HG02840 (cell line): ENCODE data around the gene ARID1A.
"Not testable (repeated sequence)": the region's sequence is repeated elsewhere in the genome, so short reads cannot be mapped to it uniquely, and the experiment has no call there.

ENCODE experiments used
- ATAC-seq: cut with Tn5 transposase; IDR thresholded peaks from one replicate; pipeline ENCODE4 v1.9.1; 2021; ENCODE audit warnings: mild to moderate bottlenecking, moderate library complexity, moderate number of reproducible peaks; ENCODE audit not compliant: unreplicated experiment, low FRiP score

ARID1A gene

DNA sequence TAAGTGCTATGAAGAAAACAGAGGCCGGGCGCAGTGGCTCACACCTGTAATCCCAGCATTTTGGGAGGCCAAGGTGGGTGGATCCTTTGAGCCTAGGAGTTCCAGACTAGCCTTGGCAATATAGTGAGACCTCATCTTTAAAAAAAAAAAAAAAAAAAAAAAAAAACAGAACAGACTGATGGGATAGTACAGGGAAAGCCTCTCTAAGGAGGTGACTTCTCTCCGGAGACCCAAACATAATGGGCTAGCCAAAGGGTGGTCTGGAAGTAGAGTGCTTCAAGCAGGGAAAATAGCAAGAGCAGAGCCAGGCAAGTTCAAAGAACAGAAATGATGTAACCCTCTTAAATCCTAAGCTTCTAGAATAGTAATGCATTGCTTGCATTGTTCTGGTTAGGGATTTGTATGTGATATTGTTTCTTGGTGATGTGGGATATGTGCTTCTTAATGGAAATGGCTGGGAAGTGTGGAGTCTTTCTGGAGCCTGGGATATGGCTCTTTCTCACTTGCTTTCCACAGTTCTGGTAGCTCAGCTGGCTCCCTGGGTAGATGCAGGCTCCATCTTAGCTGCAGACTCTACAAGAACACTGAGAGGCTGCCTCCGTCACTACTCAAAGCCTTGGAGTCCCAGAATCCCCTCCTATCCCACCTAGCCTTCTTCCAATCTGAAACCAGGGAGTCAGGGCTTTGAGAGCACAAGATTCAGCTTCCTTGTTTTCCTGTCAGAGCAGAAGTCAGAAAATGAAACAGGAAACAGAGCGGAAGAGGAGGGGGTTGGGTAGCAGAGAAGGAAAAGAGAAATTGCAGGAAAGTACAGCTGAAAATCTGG lies 90.0 kb downstream of the ARID1A start:
- ATAC-seq = no peak

DNA sequence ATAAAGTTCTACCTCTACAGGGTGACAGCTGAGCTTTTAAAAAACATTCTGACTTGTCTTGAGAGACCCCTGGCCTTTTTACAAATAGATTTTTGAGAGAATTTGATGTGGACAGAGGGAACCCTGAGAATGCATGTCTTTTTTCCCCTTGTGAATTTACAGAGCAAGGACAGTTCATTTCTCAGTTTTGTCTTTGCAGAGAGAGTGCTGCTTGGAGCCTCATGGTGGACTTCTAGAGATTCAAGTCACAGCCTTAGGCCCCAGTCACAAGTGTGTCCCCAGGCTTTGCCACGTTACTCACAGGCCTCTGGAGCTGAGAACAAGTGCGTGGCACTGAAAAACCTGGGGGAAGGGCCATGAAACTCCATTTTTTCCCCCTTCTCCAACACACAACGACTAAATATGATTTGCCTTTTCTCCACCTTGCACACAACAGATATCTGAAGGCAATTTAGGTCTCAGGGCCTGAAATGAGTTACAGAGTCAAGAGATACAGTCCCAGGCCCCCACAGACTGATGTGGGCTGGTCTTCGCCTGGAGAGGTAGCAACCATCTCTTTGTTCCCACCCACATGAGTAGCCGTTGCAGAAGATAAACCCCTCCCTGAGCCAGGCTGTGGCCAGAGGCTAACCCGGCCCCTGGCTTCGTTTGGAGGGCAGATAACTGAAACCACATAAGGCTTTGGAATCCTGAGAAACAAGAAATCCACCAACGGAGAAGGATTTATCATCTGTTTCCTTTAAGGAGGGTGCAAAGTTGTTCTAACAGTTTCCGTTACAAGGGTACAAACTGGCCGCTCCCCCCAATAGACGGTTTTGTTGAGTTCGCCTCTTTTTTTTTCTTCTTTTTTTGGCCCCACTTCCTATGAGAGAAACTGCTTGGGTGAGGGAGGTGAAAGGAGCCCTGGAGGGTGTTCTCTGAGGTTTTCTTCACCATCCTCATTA lies 90.9 kb downstream of the ARID1A start:
- no peak for ATAC-seq

DNA sequence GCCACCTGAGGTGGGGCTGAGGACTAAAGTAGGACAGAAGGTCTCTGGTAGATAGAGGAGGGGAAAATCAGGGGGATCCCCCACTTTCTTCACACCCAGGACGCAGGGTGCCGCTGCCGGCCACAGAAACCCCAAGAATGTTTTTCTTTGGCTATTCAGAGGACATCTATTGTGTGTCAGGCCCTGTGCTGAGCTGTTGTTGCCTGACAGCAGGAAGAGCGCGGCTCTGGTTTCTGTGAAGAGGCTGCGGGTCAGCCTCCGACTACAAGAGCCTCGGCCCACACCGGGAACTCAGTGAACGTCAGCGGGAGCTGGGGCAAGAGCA lies 91.5 kb downstream of the ARID1A start:
- peak; percentile 40 for ATAC-seq

DNA sequence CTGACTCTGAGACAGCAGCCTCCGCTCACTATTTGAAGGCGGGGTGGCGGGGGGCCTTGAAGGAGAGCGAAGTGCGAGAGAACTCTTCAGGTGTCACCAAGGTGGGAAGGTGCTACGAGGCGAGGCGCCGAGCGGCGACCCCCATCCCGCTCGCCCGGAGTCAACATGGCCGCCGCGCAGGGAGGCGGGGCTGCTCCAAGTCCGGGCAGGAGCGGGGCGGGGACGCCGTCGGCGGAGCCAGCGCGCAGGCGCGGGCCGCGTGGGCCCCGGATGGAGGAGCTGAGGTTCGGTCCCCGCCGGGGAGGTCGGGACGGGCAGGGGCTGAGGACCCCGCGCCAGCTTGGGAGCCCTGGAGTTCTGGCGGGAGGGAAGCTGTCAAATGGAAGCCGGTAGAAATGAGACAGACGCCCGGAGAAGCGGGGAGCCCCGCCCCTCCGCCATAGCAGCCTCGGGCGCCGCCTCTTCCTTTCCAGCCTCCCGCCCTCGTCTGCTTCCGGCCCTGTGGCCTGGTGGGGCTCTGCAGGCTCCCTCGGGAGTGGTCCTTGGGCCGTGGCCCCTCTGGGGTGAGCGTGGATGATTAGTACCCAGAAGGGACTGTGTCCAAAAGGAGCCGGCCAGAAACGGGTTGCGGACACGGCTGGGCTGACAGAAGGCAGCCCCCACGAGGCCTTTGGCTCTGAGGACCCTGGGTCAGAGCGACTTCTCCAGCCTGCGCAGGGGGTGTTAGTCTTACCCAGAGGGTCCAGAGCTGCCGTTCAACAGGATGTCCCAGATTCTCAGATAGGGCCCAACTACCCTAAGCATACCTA lies 92.1 kb downstream of the ARID1A start, which contains the start of gene PIGV:
Gene PIGV (plus strand): TSS at position 245 of the 809 bp plus-strand sequence. CDS start 2,866 bp downstream, outside the sequence.
- peak; percentile 75 for ATAC-seq

DNA sequence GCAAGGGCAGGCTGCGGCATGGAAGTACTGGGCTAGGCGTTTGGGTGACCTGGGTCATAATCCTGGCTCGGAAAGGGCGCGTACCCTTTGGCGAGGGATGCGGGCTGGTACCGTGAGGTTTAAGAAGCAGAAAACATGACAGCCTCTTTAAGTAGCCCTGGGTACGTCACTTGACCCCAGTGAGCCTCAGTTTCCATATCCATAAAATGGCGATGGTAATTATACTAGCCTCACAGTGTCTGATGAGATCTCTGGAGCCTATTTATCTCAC lies 92.6 kb downstream of the ARID1A start:
- no peak for ATAC-seq

DNA sequence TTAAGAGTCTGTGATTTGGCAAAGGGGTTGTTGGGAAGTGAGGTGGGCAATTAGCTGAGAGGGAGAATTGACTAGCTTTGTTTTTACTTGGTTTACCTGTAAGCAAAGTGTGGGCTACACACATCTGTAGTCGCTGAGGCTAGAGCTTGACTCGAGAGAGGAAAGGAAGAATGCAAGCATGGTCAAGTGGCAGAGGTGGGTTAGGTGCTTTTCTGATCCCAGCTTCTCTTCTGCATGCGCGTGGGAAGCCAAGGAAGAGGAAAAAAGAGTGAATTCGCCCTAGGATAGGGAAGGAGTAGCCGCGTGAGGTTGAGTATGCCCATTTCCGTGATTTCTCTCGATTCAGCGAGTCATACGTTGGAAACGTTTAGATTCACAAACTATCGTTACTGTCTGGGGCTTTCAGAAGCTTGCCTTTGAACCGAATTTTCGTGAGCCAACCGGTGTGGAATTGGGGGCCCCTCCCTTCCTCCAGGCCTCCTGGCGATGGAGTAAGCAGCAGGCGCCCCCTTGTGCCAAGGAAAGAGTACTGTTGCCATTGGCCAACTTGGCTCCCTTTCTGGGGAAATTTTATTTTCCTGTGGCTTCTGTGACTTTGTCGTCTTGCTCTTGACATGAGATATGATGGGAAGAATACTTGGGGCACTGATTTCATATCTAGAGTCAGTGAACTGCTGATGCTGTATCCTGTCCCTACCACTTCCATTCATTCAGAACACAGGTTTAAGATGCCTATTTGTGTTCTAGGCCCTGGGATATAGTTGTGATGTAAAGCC lies 93.2 kb downstream of the ARID1A start:
- no peak for ATAC-seq

DNA sequence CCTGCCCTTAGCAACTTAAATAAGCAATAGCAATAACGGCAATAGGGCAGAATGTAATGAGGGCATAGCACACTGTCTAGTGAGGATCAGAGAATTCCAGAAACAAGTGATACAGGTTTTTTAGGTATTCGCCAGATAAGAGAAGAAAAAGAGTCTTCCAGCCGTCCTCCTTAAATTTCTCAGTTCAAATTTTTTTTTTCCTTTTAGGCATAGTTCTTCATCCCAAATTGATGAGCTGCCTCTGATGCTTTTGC lies 93.7 kb downstream of the ARID1A start:
- no peak for ATAC-seq

DNA sequence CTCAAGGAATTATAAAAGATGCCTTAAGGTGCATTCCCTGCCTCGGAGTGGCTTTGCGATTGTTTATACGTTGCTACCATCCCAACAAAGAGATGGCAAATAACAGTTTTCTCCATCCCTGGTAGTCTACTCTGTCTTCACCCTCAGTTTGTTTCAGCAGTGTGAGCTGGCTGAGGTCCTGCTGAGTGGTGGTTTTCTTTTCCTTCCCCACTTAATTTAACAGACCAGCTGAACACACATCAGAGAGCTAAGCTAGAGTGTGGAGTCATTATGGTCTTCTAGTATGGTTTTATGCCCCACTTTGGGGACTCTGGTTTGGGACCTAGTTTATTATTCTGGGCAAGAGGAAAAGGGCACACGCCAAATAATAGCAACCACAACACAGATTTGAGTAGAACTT lies 94.1 kb downstream of the ARID1A start:
- no peak for ATAC-seq

DNA sequence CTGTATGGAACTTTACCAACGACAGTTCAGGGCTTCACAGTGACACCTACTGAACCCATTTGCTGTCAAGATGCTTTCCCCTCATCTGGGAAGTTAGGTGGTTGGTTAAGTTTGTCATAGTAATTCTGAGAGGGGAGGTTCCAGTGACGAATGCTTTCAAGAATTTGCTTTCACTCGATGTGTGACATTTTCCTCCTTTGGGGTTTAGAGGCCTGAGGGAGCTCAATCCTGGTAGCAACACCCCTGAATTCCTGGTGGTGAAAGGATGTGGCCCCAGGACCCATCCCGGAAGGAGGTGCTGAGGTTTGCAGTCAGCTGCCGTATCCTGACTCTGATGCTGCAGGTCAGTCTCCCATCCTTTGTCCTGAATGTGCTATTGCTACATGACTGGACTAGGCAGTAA lies 94.7 kb downstream of the ARID1A start:
- no peak for ATAC-seq

DNA sequence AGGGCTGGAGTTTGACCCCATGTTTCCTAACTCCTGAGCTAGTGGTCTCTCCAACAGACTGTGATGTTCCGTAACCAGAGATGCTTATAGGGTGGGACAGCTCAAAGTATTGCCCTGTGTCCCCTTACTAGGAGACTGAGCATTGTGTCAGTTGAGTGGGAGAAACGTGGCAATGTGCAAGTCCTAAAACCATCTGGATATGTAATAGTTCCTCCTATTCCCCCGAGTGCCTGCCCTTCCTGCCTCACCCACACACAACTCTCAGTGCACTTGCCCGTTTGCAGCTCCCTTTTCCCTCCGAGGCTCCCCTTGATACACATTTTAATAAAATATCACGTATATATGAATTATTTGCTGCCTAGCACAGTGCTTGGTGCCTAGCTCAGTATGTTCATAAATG lies 95.3 kb downstream of the ARID1A start:
- ATAC-seq = no peak

DNA sequence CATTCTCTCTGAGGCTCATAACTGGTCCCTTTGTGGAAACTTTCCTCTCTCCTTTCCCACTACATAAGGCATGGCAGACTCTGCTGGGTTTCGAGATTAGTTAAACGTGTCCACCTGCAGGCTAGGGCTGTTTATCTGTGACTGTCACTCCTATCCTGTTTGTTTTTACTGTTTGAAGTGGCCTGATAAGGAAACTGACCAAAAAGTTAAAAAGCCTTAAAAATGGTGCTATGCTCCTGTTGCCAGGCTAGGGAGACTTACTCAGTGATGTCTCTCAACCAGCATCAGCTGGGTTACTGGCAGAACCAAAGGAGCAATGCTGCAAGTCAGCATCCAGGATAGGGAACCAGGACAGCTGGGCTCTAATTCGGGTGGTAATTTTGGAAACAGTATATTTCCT lies 95.8 kb downstream of the ARID1A start:
- no peak for ATAC-seq

DNA sequence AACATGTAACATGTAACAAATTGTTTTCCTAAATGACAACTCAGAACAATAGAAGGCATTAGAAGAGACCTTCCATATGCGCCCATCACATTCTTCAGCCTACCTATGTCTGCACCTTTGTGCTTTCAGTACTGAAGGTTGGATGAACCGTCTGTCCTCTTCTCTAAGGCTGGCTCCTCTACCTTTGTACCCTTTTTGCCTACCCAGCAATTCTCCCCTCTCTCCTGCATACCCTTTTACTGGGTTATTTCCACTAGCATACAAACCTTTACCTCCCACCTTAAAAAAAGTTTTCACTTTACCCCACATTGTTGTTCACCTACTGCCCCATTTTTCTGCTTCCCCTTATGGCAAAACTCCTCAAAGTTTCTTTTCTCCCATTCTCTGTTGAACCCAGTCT lies 97.1 kb downstream of the ARID1A start:
- ATAC-seq = no peak

DNA sequence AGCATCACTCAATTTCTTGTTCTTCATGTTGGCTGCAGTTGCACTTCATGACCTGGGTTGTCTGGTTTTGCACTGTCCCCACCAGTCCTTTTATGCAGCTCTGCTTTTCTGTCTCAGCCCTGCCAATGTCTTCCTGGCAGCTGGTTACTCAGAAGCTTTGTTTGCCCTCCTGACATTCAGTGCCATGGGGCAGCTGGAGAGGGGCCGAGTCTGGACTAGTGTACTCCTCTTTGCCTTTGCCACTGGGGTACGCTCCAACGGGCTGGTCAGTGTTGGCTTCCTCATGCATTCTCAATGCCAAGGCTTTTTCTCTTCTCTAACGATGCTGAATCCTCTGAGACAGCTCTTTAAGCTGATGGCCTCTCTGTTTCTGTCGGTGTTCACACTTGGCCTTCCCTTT lies 98.6 kb downstream of the ARID1A start:
- no peak for ATAC-seq

DNA sequence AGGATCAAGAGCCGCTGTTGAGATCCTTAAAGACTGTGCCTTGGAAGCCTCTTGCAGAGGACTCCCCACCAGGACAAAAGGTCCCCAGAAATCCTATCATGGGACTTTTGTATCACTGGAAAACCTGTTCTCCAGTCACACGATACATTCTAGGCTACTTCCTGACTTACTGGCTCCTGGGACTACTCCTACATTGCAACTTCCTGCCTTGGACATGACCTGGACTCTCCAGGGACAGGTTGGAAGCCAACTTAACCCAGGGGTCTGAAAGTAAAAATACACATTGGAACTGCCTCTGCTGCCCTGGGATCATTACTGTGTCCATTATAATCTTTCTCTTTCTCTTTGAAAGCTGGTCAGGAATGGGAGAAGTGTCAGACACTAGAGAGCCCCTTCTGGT lies 101.8 kb downstream of the ARID1A start:
- no peak for ATAC-seq

DNA sequence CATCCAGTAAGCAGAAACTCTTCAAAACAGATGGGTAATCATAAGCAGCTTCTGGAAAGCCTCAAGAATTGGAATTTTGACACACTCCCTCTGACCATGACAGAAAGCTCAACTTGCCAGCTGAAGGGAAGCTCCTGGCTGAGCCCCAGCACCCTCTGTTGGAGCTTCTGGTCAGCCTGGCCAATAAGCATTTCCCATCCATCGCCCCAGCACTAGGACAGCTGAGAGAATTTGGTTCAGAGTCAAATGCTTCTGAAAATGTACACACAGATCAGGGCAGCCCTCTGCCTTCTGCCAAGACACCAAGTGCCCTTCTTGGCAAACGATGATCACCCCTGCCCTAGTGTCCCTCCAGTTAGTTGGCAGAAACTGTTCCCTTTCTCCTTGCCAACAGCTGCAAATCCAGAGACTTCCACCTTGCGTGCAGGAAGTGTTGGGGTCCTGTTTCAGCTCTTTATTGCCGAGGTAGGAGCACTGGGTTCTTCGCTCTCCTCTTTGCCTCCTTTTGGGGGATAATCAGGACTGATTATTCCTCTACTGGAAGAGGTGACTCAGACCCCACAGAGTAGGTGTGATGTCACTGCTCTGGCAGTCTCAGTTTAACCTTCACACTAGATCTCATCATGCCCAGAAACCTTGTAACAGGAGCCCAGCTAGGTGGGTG lies 103.8 kb downstream of the ARID1A start:
- no peak for ATAC-seq

DNA sequence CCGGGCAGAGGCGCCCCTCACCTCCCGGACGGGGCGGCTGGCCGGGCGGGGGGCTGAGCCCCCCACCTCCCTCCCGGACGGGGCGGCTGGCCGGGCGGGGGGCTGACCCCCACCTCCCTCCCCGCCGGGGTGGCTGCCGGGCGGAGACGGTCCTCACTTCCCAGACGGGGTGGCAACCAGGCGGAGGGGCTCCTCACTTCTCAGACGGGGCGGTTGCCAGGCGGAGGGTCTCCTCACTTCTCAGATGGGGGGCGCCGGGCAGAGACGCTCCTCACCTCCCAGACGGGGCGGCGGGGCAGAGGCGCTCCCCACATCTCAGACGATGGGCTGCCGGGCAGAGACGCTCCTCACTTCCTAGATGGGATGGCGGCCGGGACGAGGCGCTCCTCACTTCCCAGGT lies 108.1 kb downstream of the ARID1A start:
- ATAC-seq = not testable (repeated sequence)

DNA sequence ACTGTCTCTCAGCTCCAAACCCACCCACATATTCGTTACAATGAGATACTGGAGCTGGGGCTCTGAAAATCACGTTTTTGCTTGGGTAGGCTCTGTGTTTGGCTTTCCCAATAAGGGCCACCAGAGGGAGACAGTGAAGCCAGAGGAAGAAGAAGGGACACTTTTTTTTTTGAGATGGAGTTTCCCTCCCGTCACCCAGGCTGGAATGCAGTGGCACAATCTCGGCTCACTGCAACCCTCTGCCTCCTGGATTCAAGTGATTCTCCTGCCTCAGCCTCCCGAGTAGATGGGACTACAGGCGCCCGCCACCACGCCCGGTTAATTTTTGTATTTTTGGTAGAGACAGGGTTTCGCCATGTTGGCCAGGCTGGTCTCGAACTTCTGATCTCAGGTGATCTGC lies 114.3 kb downstream of the ARID1A start:
- ATAC-seq = not testable (repeated sequence)

DNA sequence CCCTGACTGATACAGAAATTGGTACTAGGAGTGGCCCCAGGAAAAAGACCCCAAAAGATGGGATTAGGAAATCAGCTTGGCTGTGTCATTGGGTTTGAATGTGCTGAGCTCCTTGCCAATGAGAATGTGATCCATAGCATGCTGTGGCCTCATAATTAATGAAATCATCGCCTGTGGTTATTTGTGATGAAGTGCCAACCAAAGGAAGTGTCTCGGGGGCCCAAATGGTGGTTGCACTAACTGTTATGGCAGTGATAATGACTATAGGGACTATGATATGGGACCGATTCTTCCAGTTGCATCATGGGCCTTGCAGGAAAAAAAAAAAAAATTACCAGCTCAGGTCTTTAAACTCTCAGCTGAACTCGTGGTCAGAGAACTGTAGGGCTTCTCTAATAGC lies 115.2 kb downstream of the ARID1A start:
- no peak for ATAC-seq

DNA sequence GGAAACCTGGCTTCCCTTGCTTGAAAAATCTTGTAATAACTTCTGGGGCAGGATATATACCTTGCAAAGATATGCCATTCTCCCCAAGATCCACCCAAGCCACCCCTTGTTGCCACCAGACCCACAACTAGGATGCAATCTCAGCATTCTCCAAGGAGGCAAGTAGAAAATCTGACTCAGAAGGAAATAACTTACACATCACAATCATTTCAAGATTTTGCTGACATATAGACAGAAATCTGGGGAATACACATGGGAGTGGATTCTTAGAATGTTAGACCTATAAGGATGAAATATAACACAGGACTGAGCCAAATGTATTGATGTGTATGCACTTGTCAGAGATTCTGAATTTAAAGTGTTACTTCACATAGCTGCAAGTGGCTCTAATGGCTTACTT lies 115.9 kb downstream of the ARID1A start:
- ATAC-seq = no peak

DNA sequence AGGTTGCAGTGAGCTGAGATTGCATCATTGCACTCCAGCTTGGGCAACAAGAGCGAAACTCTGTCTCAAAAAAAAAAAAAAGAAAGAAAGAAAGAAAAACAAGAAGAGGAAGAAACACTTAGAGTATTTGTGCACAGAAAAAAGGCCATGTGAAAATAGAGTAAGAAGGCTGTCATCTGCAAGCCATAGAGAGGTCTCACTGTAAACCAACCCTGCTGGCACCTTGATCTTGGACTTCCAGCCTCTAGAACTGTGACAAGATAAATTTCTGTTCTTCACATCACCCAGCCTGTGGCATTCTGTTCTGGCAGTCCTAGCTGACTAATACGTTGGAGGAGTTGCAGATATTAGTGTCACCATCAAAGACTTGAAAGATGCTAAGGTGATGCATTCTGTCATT lies 118.6 kb downstream of the ARID1A start:
- no peak for ATAC-seq
